HEK293T (cell line): ENCODE measurements around the gene CHAC1.

ENCODE experiments used
- BHLHE40 ChIP-seq: fragments of 450-650 bp; IDR thresholded peaks from 2 replicates; pipeline ENCODE4 v1.6.1; 2016; ENCODE audit warnings: mild to moderate bottlenecking, moderate library complexity, borderline replicate concordance
- CTBP1 ChIP-seq: fragments of 450-650 bp; IDR thresholded peaks from 2 replicates; pipeline ENCODE4 v1.6.1; 2016; ENCODE audit warnings: borderline replicate concordance
- FOXA1 ChIP-seq: fragments of 450-650 bp; IDR thresholded peaks from 2 replicates; pipeline ENCODE4 v1.6.1; 2016; ENCODE audit warnings: mild to moderate bottlenecking
- FOXK2 ChIP-seq: fragments of 450-650 bp; IDR thresholded peaks from 2 replicates; pipeline ENCODE4 v1.6.1; 2016; ENCODE audit warnings: mild to moderate bottlenecking
- FOXM1 ChIP-seq: fragments of 450-650 bp; IDR thresholded peaks from 2 replicates; pipeline ENCODE4 v1.6.1; 2017; ENCODE audit warnings: mild to moderate bottlenecking, borderline replicate concordance
- HDGF ChIP-seq: fragments of 450-650 bp; IDR thresholded peaks from 2 replicates; pipeline ENCODE4 v1.6.1; 2017; ENCODE audit warnings: antibody characterized with exemption, borderline replicate concordance
- LEF1 ChIP-seq: fragments of 450-650 bp; IDR thresholded peaks from 2 replicates; pipeline ENCODE4 v1.6.1; 2017; ENCODE audit warnings: mild to moderate bottlenecking, borderline replicate concordance
- NFRKB ChIP-seq: fragments of 450-650 bp; IDR thresholded peaks from 2 replicates; pipeline ENCODE4 v1.6.1; 2016; ENCODE audit warnings: mild to moderate bottlenecking, moderate library complexity
- PKNOX1 ChIP-seq: fragments of 450-650 bp; IDR thresholded peaks from 2 replicates; pipeline ENCODE4 v1.6.1; 2016
- SUZ12 ChIP-seq: fragments of 450-650 bp; IDR thresholded peaks from 2 replicates; pipeline ENCODE4 v1.6.1; 2016; ENCODE audit warnings: mild to moderate bottlenecking
- ZNF384 ChIP-seq: fragments of 450-650 bp; IDR thresholded peaks from 2 replicates; pipeline ENCODE4 v1.6.1; 2016

- no peak for TF ChIP-seq LEF1
- no peak for TF ChIP-seq FOXK2
- no peak for TF ChIP-seq FOXM1
- no peak for TF ChIP-seq HDGF
- TF ChIP-seq BHLHE40: no peak
- no peak for TF ChIP-seq ZNF384
- TF ChIP-seq CTBP1: no peak
- no peak for TF ChIP-seq PKNOX1
- no peak for TF ChIP-seq NFRKB
- no peak for TF ChIP-seq FOXA1
- no peak for TF ChIP-seq SUZ12
These were observed 39.6 kb downstream of the CHAC1 start for GRCh38 chr15:40992825-40993224.
